K562 (cell line): ENCODE data around the gene ASPA. TPM values are rescaled to one million over a fixed set of nuclear protein-coding genes. Genes with fewer than 3 reads are reported as not detected.

Experiments
- ATAC-seq: fragments of 200-7000 bp; cut with Tn5 transposase; 3 replicates; pipeline ENCODE4 v1.9.1; 2020; ENCODE audit warnings: moderate library complexity
- BruUV-seq: library from RNA; stranded (reverse); fragments of 400-500 nt; replicated peaks from 2 replicates; lab custom pipeline; 2021; lab: Mats Ljungman, UMichigan
- CTCF ChIA-PET: fragments of 300-600 bp; formaldehyde crosslinking; extraction: SDS; loops from one replicate; lab custom pipeline; 2021; ENCODE audit warnings: low intra/inter-chr PET ratio; lab: Yijun Ruan, JAX
- POLR2A ChIA-PET: fragments of 300-600, 350-650 bp; sonication (Branson Sonifier 250); formaldehyde crosslinking; extraction: SDS; loops from one replicate; lab custom pipeline; 2021; ENCODE audit warnings: antibody characterized with exemption, inconsistent platforms; lab: Yijun Ruan, JAX
- DNase-seq, 4 experiments: peaks; one replicate each; pipeline versions ENCODE4 v3.0.0 to v3.0.0-alpha.2; 2011 to 2018; ENCODE audit warnings: low spot score in 3 of 4, mixed read lengths in 3 of 4; ENCODE audit errors: extremely low read depth in 1 of 4
- FAIRE-seq: peaks from 2 replicates; lab custom pipeline; 2011; peaks lifted over from hg19 to GRCh38; lab: Jason Lieb, UNC
- H2AFZ ChIP-seq: 2 replicates; pipeline ENCODE4 v1.6.0; 2011; ENCODE audit warnings: low read depth, low read length, control low read depth, inconsistent platforms
- H3K27ac ChIP-seq: fragments of 200-600 bp; 3 replicates; pipeline ENCODE4 v1.8.0; 2011; ENCODE audit warnings: low read depth, mild to moderate bottlenecking, control low read depth, inconsistent platforms, low read length, moderate library complexity, mixed read lengths; ENCODE audit errors: extremely low read depth
- H3K27me3 ChIP-seq, 2 experiments: fragments of 300-600 bp in 1 of 2; 2 replicates in 1 of 2; 3 replicates in 1 of 2; pipeline versions ENCODE4 v1.6.0 to v1.8.0; 2011; ENCODE audit warnings: inconsistent platforms in 2 of 2, low read length in 2 of 2, mild to moderate bottlenecking in 1 of 2, mixed read lengths in 1 of 2, moderate library complexity in 1 of 2; ENCODE audit not compliant: control insufficient read depth in 2 of 2, insufficient read depth in 2 of 2
- H3K36me3 ChIP-seq: fragments of 300-600 bp; 3 replicates; pipeline ENCODE4 v1.8.0; 2011; ENCODE audit warnings: mild to moderate bottlenecking, low read length, inconsistent platforms; ENCODE audit not compliant: control insufficient read depth, insufficient read depth
- H3K4me1 ChIP-seq, 2 experiments: fragments of 200-600 bp in 1 of 2; replicated peaks in 1 of 2; 2 replicates in 1 of 2; 3 replicates in 1 of 2; pipeline versions ENCODE4 v1.5.1 to v1.8.0; 2011; ENCODE audit warnings: inconsistent platforms in 2 of 2, low read length in 2 of 2, mild to moderate bottlenecking in 1 of 2, mixed read lengths in 1 of 2, moderate library complexity in 1 of 2; ENCODE audit not compliant: control insufficient read depth in 2 of 2, insufficient read depth in 2 of 2
- H3K4me2 ChIP-seq: 2 replicates; pipeline ENCODE4 v1.6.1; 2011; ENCODE audit warnings: low read length, control low read depth, inconsistent platforms, mixed read lengths; ENCODE audit not compliant: insufficient read depth
- H3K4me3 ChIP-seq: fragments of 200-600 bp; sonication (generic), shearing (Covaris generic); 2 replicates; pipeline ENCODE4 v1.5.1; 2016; ENCODE audit warnings: control low read depth, inconsistent platforms
- H3K79me2 ChIP-seq: fragments of 200-600 bp; 3 replicates; pipeline ENCODE4 v1.8.0; 2011; ENCODE audit warnings: low read length, inconsistent platforms; ENCODE audit not compliant: control insufficient read depth, insufficient read depth
- H3K9ac ChIP-seq, 2 experiments: 2 replicates each; pipeline versions ENCODE4 v1.6.0 to v1.6.1; 2011; ENCODE audit warnings: low read depth in 2 of 2, low read length in 2 of 2, control low read depth in 1 of 2, inconsistent platforms in 1 of 2, mild to moderate bottlenecking in 1 of 2, mixed read lengths in 1 of 2; ENCODE audit not compliant: insufficient read depth in 1 of 2
- H3K9me1 ChIP-seq: one replicate; pipeline ENCODE4 v1.6.0; 2011; ENCODE audit warnings: inconsistent platforms, mild to moderate bottlenecking, low read length, moderate library complexity; ENCODE audit not compliant: control insufficient read depth, insufficient read depth
- H3K9me3 ChIP-seq: replicated peaks from 2 replicates; pipeline ENCODE4 v1.5.1; 2011; ENCODE audit warnings: low read depth, low read length, inconsistent platforms; ENCODE audit not compliant: control insufficient read depth, insufficient read depth
- H4K20me1 ChIP-seq: replicated peaks from 2 replicates; pipeline ENCODE4 v1.6.1; 2011; ENCODE audit warnings: low read length, inconsistent platforms, mixed read lengths; ENCODE audit not compliant: control insufficient read depth, insufficient read depth
- CBFB ChIP-seq: sonication (generic); formaldehyde crosslinking; IDR thresholded peaks from 2 replicates; pipeline ENCODE4 v1.4.0; 2020; ENCODE audit warnings: mild to moderate bottlenecking, missing genetic modification reagents
- CEBPG ChIP-seq, 3 experiments: fragments of 200-800 bp in 1 of 3; sonication (Bioruptor generic) in 1 of 3; sonication (generic) in 1 of 3; formaldehyde crosslinking in 1 of 3; IDR thresholded peaks in 2 of 3; conservative IDR thresholded peaks in 1 of 3; 2 replicates each; pipeline versions ENCODE4 v1.6.1 to v1.8.0; 2016 to 2022; ENCODE audit warnings: missing compliant biosample characterization in 2 of 3, missing genetic modification characterization in 2 of 3, mild to moderate bottlenecking in 1 of 3, missing genetic modification reagents in 1 of 3
- CREB1 ChIP-seq, 2 experiments: sonication (generic) in 1 of 2; formaldehyde crosslinking in 1 of 2; IDR thresholded peaks; 2 replicates each; pipeline versions ENCODE4 v1.6.1 to v1.8.0; 2012 to 2022; ENCODE audit warnings: inconsistent platforms in 1 of 2, mild to moderate bottlenecking in 1 of 2, missing genetic modification reagents in 1 of 2, moderate library complexity in 1 of 2
- ETS2 ChIP-seq: IDR thresholded peaks from 2 replicates; pipeline ENCODE4 v1.6.1; 2016; ENCODE audit warnings: borderline replicate concordance, missing genetic modification characterization, mild to moderate bottlenecking, moderate library complexity, missing compliant biosample characterization; ENCODE audit not compliant: poor library complexity, severe bottlenecking
- NCOA1 ChIP-seq: fragments of 450-650 bp; IDR thresholded peaks from 2 replicates; pipeline ENCODE4 v1.6.1; 2016; ENCODE audit warnings: low read depth
- PTRF ChIP-seq: fragments of 450-650 bp; IDR thresholded peaks from 2 replicates; pipeline ENCODE4 v1.6.1; 2016; ENCODE audit warnings: mild to moderate bottlenecking, missing genetic modification characterization, missing compliant biosample characterization
- ZNF184 ChIP-seq: sonication (generic); formaldehyde crosslinking; IDR thresholded peaks from 2 replicates; pipeline ENCODE4 v1.5.0; 2020; ENCODE audit warnings: missing genetic modification reagents
- ZNF551 ChIP-seq: fragments of 250-450 bp; sonication (Bioruptor Pico); IDR thresholded peaks from 2 replicates; pipeline ENCODE4 v1.5.0; 2021; ENCODE audit warnings: mild to moderate bottlenecking, moderate library complexity
- WGBS: fragments of 100-300 bp; shearing (Covaris generic); methylation state at CpG from one replicate; pipeline ENCODE4 v1.1.6; 2016; ENCODE audit warnings: low coverage, mixed read lengths; ENCODE audit not compliant: insufficient coverage; ENCODE audit errors: missing lambda C conversion rate; 5-methylcytosine and 5-hydroxymethylcytosine counted together
- in situ Hi-C: fragments of 300-500 bp; cut with MboI; formaldehyde crosslinking; loops from 4 replicates; pipeline ENCODE4 v1.15.0; 2018; ENCODE audit warnings: inconsistent platforms, mixed read lengths
- intact Hi-C: fragments of 100-400 bp; cut with micrococcal nuclease; formaldehyde crosslinking; loops from 2 replicates; pipeline ENCODE4 v1.14.2; 2022
- polyA plus RNA-seq, 8 experiments: library from polyadenylated mRNA; depleted of rRNA in 4 of 8; stranded (reverse) in 5 of 8; unstranded in 3 of 8; fragments of >200 nt; fragmentation: Nextera tagmentation in 2 of 8; fragmentation: Illumina TruSeq in 1 of 8; extraction: Ambion mirVana in 2 of 8; extraction: Trizol in 1 of 8; gene quantifications; 2 replicates each; pipeline versions ENCODE4 v1.2.1 to v1.2.3, GENCODE V29; 2011 to 2014; ENCODE audit warnings: inconsistent platforms in 1 of 8, missing spikeins in 1 of 8
- total RNA-seq, 7 experiments: library from RNA; depleted of rRNA in 6 of 7; stranded (reverse); fragments of >200 nt in 6 of 7; fragmentation: Illumina TruSeq in 2 of 7; extraction: Trizol in 2 of 7; gene quantifications; 2 replicates each; pipeline versions ENCODE4 v1.2.1 to v1.2.3, GENCODE V29; 2011 to 2021; ENCODE audit warnings: low replicate concordance in 1 of 7
- TF ChIP-seq, protein P1 (sequence below), 2 experiments: fragments of 150-350 bp in 1 of 2; IDR thresholded peaks; 2 replicates each; pipeline ENCODE4 v1.6.1; 2012 to 2016; ENCODE audit warnings: low read depth in 2 of 2, low read length in 2 of 2, mild to moderate bottlenecking in 1 of 2, moderate library complexity in 1 of 2

The ASPA gene
- total and polyA plus RNA-seq, 9 of the 15 experiments (the other 6 are each of a cell fraction or from before 2014, with no cell fraction given), result not detected

DNA sequence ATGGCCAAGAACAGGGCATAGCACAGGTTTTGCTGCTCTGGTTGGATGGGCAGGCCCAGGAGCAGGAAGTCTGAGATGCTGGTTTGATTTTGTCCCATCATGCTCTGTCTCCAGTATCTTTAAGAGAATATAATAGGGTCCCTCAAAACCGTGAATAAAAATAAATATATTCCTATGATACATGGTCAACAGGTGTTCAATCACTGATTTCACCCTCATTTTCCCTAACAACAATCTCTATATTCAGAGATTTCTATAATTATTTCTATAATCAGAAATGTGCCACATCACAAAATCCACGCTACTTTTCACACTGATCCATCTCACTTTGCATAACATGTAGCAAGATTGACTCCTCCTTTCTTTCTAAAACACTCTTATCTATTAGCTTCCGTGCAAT is 42.1 kb upstream of the ASPA start, which contains the start of gene OR1E2 (continued):
- TF ChIP-seq, protein P1, sequence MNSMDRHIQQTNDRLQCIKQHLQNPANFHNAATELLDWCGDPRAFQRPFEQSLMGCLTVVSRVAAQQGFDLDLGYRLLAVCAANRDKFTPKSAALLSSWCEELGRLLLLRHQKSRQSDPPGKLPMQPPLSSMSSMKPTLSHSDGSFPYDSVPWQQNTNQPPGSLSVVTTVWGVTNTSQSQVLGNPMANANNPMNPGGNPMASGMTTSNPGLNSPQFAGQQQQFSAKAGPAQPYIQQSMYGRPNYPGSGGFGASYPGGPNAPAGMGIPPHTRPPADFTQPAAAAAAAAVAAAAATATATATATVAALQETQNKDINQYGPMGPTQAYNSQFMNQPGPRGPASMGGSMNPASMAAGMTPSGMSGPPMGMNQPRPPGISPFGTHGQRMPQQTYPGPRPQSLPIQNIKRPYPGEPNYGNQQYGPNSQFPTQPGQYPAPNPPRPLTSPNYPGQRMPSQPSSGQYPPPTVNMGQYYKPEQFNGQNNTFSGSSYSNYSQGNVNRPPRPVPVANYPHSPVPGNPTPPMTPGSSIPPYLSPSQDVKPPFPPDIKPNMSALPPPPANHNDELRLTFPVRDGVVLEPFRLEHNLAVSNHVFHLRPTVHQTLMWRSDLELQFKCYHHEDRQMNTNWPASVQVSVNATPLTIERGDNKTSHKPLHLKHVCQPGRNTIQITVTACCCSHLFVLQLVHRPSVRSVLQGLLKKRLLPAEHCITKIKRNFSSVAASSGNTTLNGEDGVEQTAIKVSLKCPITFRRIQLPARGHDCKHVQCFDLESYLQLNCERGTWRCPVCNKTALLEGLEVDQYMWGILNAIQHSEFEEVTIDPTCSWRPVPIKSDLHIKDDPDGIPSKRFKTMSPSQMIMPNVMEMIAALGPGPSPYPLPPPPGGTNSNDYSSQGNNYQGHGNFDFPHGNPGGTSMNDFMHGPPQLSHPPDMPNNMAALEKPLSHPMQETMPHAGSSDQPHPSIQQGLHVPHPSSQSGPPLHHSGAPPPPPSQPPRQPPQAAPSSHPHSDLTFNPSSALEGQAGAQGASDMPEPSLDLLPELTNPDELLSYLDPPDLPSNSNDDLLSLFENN (IDR thresholded peaks at IDR 0.05; ENCODE audit: low read depth in 2 of 2, low read length in 2 of 2), result no peak
- TF ChIP-seq NCOA1, result no peak

DNA sequence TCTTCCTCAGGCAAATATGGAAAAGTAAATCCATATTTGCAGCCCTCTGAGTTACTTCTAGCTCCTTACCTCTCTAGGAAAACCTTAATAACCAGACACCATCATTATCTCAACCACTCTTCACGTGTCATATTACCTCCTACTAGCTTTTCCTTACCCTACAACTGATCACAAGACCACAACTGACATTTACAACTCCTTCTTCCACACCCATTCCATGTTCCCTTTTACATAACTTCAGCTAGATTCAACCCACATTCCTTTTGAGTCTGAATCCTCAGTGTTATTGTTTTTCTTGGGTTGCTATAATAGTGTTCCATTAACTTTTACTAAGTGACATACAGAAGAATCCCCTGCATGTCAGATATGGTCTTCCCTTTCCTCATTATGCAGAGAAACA is 37.4 kb upstream of the ASPA start:
- Histone ChIP-seq H3K9me3 (no peaks in the 10 kb centered on the region), H4K20me1 (no peaks in the 10 kb centered on the region), H3K4me2 (no peak overlapping the region), H3K79me2 (no peaks in the 10 kb centered on the region), H3K9me1 (no peaks in the 10 kb centered on the region), H3K27ac (no peak overlapping the region), H3K9ac (no peak overlapping the region), H3K4me1 (no peaks in the 10 kb centered on the region), H2AFZ (no peak overlapping the region), H3K4me3 (no peak overlapping the region), H3K27me3 (no peaks in the 10 kb centered on the region), H3K36me3 (no peaks in the 10 kb centered on the region)
- in situ Hi-C loops, result no loop called here
- TF ChIP-seq CBFB (CRISPR knock-in tag), result no peak
- TF ChIP-seq CREB1 (IDR thresholded peaks at IDR 0.05), result no peak
- no peak for TF ChIP-seq CREB1 (CRISPR knock-in tag; IDR thresholded peaks at IDR 0.05)
- TF ChIP-seq ETS2 (tag), result no peak
- no peak for TF ChIP-seq CEBPG (CRISPR knock-in tag; IDR thresholded peaks at IDR 0.05)
- no peak for TF ChIP-seq CEBPG (tag; conservative IDR thresholded peaks at IDR 0.05 in 1 of 2, IDR thresholded peaks at IDR 0.05 in 1 of 2)
- no peak for TF ChIP-seq ZNF184
- TF ChIP-seq ZNF551 (CRISPR knock-in tag), result no peak
- no peak for TF ChIP-seq PTRF (tag)
- FAIRE-seq, result no peak
- POLR2A ChIA-PET, result no interaction called here
- intact Hi-C loops, result no loop called here
- no peak for ATAC-seq
- no peak for DNase-seq
- CTCF ChIA-PET, result no interaction called here
- 0% methylated on average over 1 of the region's 1 CpG for WGBS
- BruUV-seq, result no TSS peak
